HG03469 (cell line): ENCODE results near the gene PROB1.
"Not testable (repeated sequence)": the region's sequence is repeated elsewhere in the genome, so short reads cannot be mapped to it uniquely, and the experiment has no call there.

Experiments used
- ATAC-seq: cut with Tn5 transposase; IDR thresholded peaks from one replicate; pipeline ENCODE4 v1.9.1; 2021; ENCODE audit warnings: mild to moderate bottlenecking, moderate library complexity, moderate number of reproducible peaks; ENCODE audit not compliant: unreplicated experiment

Gene PROB1

GRCh38 chr5:139413963-139414362 lies 19.1 kb upstream of the PROB1 start:
- ATAC-seq: no peak

- no peak for ATAC-seq
Observed at GRCh38 chr5:139413153-139413552, 18.2 kb upstream of the PROB1 start.

GRCh38 chr5:139410993-139411828 lies 16.3 kb upstream of the PROB1 start:
- no peak for ATAC-seq

GRCh38 chr5:139410121-139410992 lies 15.5 kb upstream of the PROB1 start:
- no peak for ATAC-seq

- not testable (repeated sequence) for ATAC-seq
Observed at GRCh38 chr5:139409116-139409515, 14.2 kb upstream of the PROB1 start.

GRCh38 chr5:139408191-139408590 lies 13.3 kb upstream of the PROB1 start:
- ATAC-seq: no peak

- ATAC-seq: no peak
Observed at GRCh38 chr5:139407517-139407916, 12.6 kb upstream of the PROB1 start.

- no peak for ATAC-seq
Observed at GRCh38 chr5:139406963-139407362, 12.1 kb upstream of the PROB1 start.

GRCh38 chr5:139404484-139404840 lies 9.6 kb upstream of the PROB1 start:
- ATAC-seq: no peak

GRCh38 chr5:139403787-139404483 lies 9.0 kb upstream of the PROB1 start, which contains the start of gene SPATA24:
Gene SPATA24, minus strand, starts transcription at chr5:139404089. Its CDS starts 29 bp downstream, at chr5:139404060.
- peak; percentile 63 for ATAC-seq

GRCh38 chr5:139403418-139403786 lies 8.5 kb upstream of the PROB1 start:
- no peak for ATAC-seq

- no peak for ATAC-seq
Observed at GRCh38 chr5:139402561-139403158, 7.8 kb upstream of the PROB1 start.

GRCh38 chr5:139401546-139401945 lies 6.6 kb upstream of the PROB1 start:
- ATAC-seq: no peak

GRCh38 chr5:139399501-139400121 lies 4.7 kb upstream of the PROB1 start:
- no peak for ATAC-seq

- ATAC-seq: no peak
Observed at GRCh38 chr5:139397921-139398320, 3.0 kb upstream of the PROB1 start.

- no peak for ATAC-seq
Observed at GRCh38 chr5:139396691-139397090, 1.8 kb upstream of the PROB1 start.

GRCh38 chr5:139395844-139396640 lies 1.1 kb upstream of the PROB1 start:
- ATAC-seq: no peak

GRCh38 chr5:139394123-139394653 lies 716 bp downstream of the PROB1 start:
- ATAC-seq: no peak

- no peak for ATAC-seq
Observed at GRCh38 chr5:139393497-139394122, 1.3 kb downstream of the PROB1 start.
